ENCODE results near the gene TYRO3.
"Not testable (repeated sequence)": the region's sequence is repeated elsewhere in the genome, so short reads cannot be mapped to it uniquely, and the experiment has no call there.

TYRO3 gene

DNA sequence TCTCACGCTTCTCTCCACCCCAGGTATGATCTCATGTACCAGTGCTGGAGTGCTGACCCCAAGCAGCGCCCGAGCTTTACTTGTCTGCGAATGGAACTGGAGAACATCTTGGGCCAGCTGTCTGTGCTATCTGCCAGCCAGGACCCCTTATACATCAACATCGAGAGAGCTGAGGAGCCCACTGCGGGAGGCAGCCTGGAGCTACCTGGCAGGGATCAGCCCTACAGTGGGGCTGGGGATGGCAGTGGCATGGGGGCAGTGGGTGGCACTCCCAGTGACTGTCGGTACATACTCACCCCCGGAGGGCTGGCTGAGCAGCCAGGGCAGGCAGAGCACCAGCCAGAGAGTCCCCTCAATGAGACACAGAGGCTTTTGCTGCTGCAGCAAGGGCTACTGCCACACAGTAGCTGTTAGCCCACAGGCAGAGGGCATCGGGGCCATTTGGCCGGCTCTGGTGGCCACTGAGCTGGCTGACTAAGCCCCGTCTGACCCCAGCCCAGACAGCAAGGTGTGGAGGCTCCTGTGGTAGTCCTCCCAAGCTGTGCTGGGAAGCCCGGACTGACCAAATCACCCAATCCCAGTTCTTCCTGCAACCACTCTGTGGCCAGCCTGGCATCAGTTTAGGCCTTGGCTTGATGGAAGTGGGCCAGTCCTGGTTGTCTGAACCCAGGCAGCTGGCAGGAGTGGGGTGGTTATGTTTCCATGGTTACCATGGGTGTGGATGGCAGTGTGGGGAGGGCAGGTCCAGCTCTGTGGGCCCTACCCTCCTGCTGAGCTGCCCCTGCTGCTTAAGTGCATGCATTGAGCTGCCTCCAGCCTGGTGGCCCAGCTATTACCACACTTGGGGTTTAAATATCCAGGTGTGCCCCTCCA, 19.1 kb downstream of the TYRO3 start:
- no peak for DNase-seq

DNA sequence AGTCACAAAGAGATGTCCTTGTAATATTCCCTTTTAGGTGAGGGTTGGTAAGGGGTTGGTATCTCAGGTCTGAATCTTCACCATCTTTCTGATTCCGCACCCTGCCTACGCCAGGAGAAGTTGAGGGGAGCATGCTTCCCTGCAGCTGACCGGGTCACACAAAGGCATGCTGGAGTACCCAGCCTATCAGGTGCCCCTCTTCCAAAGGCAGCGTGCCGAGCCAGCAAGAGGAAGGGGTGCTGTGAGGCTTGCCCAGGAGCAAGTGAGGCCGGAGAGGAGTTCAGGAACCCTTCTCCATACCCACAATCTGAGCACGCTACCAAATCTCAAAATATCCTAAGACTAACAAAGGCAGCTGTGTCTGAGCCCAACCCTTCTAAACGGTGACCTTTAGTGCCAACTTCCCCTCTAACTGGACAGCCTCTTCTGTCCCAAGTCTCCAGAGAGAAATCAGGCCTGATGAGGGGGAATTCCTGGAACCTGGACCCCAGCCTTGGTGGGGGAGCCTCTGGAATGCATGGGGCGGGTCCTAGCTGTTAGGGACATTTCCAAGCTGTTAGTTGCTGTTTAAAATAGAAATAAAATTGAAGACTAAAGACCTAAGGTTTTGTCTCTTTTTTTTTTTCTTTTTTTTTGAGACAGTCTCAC, 19.8 kb downstream of the TYRO3 start:
- no peak for DNase-seq

DNA sequence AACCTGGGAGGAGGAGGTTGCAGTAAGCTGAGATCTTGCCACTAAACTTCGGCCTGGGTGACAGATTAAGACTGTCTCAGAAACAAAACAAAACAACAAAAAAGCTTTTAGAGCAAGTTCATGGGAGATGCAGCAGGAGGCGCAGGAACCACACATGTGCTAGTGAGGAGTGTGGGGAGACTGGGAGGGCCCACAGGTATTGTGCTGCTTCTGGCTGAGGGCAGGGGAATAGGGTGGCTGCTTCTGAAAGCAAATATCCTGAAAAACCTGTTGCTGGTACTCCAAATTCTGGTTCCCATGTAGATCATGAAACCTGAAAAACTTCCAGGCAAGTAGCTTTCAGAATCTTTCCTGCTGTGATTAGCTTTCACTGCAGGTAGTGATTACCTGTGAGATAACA, 22.1 kb downstream of the TYRO3 start:
- no peak for DNase-seq

GRCh38 chr15:41583795-41584194, 24.8 kb downstream of the TYRO3 start:
- DNase-seq, result no peak

GRCh38 chr15:41584636-41585126, 25.7 kb downstream of the TYRO3 start:
- no peak for DNase-seq

DNA sequence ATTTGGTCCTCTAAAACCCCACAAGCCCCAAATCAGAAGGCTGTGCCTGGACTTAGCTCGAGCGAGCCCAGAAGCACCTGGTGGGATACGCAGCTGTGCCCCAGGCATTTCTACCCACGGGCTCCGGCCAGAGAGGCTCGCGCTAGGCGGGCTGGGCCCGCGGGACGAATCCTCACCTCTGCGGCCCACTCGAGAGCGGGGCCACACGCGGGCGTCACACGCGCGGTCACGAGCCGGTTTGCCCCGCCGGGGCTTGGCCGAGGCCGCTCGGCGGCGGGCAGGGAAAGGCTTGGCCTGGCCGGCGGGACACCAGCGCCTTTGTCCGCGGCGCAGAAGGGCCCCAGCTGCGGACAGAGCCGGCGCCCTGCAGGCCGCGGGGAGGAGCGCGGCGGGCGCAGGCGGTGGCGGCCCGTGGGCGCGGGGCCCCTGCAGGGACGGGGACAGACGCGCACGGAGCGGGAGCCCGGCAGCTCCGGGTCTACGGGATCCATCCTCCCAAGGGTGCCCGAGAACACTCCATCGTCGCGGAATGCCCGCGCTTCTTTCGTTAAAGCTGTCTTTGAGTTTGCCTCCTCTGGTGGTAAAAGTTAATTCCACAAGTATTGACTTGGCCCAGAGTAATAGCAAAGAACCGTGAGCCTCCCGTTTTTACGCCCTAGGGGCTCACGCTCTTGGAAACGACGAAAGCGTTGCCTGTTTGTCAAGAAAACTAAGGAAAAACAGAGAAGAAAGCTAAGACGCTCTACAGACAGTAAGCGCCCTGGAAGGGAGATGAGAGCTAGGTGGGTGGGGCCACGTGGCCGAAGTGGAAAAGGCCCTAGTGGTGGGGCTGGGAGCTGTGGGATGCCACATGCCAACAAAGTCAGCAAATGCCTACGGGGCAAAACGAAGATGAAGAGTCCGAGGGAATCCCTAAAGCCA, 26.4 kb downstream of the TYRO3 start:
- no peak for DNase-seq

GRCh38 chr15:41586531-41587282, 27.7 kb downstream of the TYRO3 start:
- DNase-seq, result not testable (repeated sequence)

DNA sequence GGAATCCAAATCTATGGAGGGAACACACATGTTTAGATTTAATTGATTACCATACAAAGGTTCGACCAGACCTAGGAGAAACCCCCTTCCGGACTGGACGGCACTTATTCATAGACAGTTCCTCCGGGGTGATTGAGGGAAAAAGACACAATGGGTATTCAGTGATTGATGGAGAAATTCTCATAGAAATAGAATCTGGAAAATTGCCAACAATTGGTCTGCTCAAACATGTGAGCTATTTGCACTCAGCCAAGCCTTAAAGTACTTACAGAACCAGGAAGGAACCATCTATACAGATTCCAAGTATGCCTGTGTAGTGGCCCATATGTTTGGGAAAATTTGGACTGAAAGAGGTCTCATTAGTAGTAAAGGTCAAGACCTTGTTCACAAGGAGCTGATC, 30.0 kb downstream of the TYRO3 start:
- DNase-seq, result not testable (repeated sequence)

GRCh38 chr15:41589571-41589970, 30.6 kb downstream of the TYRO3 start:
- DNase-seq, result not testable (repeated sequence)

DNA sequence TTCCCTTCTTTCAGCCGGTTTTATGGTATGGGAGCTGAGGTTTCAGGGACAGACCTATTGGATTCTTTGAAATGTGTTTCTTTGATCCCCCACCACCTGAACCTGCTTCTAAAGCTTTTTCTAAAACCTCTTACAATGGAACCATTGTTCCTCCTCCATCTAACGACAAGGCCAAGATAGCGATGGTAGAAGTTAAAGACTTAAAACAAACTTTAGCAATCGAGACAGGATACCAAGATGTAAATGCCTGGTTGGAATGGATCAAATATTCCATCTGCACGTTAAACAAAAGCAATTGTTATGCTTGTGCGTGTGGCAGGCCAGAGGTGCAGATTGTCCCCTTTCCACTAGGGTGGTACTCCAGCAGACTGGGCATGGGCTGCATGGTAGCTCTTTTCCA, 32.2 kb downstream of the TYRO3 start:
- DNase-seq, result not testable (repeated sequence)

DNA sequence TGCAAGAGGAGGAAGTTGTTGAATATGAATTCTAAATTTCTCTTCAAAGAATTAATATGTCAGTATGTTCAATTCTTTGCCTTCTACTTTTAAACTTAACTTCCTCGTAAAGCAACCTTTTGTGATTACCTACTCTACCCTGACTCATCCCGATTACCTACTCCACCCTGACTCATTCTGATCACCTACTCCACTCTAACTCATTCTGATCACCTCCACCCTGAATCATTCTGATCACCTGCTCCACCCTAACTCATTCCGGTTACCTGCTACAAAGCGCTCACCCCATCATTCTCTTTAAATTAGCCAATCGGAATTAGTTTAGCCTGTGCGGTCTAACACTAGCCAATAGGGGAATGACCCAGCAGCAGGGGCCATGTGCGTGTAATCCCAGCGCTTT, 33.7 kb downstream of the TYRO3 start:
- not testable (repeated sequence) for DNase-seq

GRCh38 chr15:41594801-41595746, 36.1 kb downstream of the TYRO3 start:
- no peak for DNase-seq

DNA sequence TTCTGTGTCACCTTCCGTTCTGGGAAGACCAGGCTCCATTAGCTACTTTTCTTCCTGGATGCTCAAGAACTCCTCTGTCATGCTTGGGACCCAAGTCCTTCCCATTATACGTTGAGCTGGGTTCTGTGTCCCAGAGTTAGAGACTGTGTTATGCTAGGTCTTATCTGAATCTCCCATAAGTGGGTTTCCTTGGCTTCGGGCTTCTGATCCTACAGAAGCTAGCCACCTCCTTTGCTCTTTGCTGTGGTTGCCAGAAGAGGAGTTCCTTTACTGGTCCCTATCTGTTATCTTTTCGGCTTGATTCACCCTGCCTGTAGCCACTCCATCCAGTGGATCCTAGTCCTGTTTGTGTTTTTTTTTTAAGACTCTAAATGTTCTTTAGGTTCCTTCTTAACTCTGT, 38.0 kb downstream of the TYRO3 start:
- no peak for DNase-seq

DNA sequence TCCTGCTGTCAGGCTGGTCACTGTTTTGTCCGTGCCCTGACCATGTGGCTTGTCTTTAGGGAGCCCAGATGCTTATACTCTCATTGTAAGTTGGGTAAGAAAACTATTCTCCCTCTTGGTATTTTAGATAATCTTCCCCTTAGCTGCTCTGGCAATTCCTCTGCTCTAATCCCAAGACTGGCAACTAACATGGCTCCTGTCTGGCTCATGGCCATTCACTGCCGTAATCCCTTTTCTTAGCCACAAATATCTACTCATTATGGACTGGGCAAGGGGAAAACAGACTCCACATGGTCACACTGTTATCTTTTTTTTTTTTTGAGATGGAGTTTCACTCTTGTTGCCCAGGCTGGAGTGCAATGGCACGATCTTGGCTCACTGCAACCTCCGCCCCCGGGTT, 38.8 kb downstream of the TYRO3 start:
- no peak for DNase-seq

DNA sequence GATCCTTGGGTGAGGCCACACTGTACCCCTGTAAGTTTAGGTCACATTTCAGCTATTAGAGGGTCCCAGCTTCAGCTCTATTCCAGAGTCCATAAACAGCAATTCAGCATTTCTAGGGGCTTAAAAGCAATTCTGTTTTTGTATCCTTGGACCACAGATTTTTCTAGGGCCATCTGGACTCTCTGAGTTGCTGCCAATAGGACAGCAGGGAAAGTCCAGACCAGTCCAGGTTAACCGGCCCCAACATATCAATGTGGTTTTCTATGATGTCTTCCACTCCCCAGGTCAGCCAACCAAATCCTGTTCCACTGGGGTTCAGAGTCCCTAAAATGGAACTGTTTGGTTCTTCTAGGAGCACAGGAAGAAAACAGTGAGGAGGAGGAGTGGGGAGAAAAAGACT, 40.0 kb downstream of the TYRO3 start:
- no peak for DNase-seq

DNA sequence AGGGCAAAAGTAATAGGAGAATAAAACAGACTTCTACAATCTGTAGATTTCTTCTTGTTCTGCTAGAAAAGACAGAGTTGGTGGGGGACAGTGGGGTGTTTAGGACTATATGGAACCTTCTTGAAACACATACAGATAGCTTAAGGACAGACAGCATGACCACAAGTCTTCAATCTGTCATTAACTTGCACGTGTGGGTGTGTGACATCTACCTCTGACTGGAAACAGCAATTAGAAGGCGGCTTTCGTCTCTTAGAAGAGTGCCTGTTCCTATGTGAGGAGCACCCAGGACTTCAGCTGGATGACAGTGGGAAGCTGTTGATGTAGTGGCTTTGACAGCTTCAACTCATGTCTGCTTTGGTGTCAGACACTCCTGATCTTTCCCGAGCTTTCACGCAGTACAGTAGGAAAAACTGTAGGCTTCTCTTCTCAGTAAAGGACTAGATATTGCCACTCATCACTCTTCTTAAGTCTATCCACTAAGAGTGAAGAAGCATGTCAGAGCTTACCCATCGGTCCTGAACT, 44.5 kb downstream of the TYRO3 start:
- DNase-seq, result no peak

- peak; percentile 17 for DNase-seq
Measured at GRCh38 chr15:41603941-41604911, 45.2 kb downstream of the TYRO3 start.

GRCh38 chr15:41605566-41605965, 46.6 kb downstream of the TYRO3 start:
- no peak for DNase-seq

DNA sequence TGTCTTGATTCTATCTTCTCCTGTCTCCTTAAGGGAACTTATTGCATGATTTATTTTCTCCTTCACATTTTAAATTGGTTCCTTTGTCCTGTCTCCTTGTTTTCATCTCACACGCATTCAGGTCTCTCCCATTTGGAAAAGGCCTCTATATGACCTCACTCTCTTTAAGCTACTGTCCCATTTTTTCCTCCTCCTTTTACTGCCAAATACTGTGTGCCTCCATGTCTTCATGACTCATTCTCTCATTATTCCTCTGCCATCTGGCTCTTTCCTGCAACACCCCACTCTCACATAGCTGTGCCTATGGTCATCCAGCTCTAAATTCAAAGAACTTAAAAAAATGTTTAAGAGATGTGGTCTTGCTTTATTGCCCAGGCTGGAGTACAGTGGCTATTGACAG, 48.0 kb downstream of the TYRO3 start:
- DNase-seq, result no peak

DNA sequence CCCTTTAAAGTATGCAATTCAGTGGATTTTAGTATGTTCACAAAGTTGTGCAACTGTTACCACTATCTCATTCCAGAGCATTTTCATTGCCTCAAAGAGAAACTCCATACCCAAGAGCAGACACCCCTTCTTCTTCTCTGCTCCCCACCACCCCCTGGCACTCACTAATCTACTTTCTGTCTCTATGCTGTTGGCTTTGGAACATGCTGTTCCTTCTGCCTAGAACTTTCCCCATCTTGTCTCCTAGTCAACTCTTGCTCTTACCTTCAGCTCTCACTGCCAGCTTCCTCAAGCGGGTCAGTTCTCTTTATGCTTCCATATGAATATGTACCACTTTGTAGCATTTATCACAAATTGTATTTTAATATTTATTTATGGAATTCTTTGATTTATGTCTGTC, 50.1 kb downstream of the TYRO3 start:
- DNase-seq, result no peak
